Stimulated activated CD4-positive, alpha-beta T cell treated with anti-CD3 and anti-CD28 coated beads, Interleukin-1b, Interleukin-23, amount 100 ng/mL, for 4 hours (primary cell): Measurements from ENCODE around the gene DAPK2.
"Not testable (repeated sequence)": the region's sequence is repeated elsewhere in the genome, so short reads cannot be mapped to it uniquely, and the experiment has no call there.

Experiments
- DNase-seq, 2 donors: peaks; one replicate each; pipeline ENCODE4 v3.0.0-alpha.2; 2020; ENCODE audit warnings: low read depth in 2 of 2

DAPK2 gene

DNA sequence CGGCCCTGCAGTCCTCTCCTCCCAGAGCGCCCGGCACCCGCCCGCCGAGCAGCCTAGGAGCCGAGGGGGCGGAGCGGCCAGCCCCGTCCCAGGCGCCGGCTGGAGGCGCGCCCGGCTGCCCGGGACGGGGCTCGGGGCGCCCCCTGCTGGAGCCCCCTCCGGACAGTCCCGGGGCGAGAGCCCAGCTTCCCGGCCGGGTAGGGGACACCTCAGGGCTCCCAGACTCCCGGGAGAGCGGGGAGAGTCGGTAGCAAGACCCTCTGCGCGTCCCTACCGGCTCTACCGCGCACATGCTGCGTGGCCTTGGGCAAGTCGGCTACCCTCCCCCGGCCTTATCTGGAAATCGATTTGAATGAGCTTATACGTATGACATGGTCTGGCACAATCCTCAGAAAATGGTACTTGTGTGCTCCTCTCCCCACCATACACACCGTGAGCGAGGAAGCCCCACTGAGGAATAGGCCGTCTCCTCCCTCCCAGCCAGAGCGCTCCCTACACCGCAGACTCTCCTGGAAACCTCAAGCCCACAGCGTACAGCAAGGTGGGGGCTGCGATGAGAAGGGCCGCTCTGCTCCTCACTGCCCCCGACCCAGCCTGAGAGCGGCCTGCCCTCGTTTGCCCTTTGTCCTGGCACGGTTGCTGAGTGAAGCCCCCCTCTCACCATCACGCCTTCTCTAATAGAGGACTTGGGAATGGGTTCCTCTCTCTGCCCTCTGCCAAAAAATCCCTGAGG lies at the start of gene DAPK2:
TSS of gene DAPK2 (minus strand) at position 65 of the 733 bp plus-strand sequence. CDS start 6,224 bp downstream, outside the sequence.
- peak; percentile 50 to 68 for DNase-seq

DNA sequence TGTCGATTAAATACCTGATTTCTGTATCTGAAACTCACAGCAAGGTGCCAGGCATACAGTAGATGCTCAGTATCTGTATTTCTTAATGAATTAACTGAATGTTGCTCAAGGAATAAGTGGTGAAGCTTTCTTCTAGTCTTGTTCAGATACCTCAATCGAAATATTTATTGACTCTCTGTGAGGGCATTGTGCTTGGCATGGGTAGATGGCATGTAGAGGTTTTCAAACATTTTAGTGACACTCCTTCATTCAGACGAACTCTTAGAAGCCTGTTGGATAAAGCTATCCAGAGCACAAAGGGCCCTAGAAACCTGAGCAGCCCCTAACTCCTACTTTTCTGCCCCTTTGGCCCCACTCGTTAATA lies 49.1 kb upstream of the DAPK2 start:
- DNase-seq = no peak

DNA sequence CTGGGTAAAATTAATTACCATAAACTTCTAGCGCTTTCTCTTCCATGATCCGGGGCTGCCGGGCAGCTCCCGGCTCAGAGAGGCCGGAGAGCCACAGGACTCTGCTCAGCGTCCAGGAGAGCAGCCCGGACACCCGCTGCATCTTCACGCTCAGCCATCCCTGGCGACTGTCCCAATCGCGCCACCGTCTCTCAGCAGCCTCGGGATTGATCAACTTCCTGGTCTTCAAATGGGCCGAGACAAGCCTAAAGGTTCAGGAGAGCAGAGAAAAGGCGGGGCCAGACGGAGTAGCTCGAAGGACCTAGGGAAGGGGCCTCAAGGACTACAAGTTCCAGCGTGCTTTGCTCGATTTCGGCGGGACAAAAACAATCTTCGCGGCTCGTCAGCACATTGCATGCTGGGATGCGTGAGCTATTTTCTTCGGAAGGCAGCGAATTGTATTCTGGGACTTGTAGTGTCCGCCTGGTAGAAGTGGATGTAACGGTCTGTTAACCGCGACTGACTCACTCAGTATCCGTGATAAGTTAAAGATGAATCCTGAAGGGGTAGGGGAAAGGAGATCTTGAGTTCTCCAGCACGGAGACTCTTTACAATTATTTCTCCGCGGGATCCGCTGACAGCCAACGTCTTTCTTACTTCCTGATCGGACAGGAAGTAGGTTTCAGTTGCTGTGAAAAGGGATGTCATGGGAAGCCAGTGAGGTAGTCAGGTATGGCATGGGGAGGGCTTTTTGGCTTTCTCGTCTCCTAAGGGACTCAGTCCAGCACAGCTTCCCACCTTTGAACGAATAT lies 47.5 kb upstream of the DAPK2 start, which contains the start of gene CIAO2A:
TSS of gene CIAO2A (minus strand) at position 212 of the 791 bp plus-strand sequence. CDS start at position 142, 70 bp downstream.
- peak; percentile 73 to 86 for DNase-seq

DNA sequence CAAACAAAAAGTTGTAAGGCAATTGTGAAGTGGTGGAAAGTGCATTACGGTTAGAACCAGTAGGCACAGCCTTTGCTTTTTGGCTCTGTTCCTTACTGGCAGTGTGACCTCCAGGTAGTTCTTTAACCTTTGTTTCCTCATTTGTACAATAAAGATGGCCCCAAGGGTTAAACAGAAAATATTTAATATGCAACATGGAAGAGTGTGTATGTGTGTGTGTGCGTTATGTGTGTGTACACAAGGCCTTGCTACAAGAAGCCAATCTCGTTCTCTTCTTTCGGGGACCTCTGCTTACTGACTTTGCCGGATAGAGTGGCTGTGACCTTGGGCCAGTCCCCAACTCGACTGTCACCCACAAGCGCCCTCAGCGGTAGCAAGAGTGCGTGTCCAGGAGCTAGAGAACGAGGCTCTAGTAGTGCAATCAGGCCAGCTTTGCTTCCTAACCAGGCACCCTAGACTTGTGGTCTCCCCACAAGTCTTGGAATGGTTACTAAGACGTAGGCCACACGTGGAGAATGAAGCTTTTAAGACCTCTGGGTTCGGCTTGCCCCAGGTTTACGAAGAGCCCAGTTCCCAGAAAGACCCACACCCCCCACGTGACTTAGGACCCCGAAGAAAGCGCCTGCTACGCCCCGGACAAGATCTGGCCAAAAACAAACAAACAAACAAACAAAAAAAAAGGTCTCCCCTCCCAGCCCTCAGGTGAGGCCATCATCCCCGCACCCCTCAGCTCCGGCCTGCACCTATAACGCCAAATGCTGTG lies 46.8 kb upstream of the DAPK2 start:
- peak; percentile 3 to 7 for DNase-seq

DNA sequence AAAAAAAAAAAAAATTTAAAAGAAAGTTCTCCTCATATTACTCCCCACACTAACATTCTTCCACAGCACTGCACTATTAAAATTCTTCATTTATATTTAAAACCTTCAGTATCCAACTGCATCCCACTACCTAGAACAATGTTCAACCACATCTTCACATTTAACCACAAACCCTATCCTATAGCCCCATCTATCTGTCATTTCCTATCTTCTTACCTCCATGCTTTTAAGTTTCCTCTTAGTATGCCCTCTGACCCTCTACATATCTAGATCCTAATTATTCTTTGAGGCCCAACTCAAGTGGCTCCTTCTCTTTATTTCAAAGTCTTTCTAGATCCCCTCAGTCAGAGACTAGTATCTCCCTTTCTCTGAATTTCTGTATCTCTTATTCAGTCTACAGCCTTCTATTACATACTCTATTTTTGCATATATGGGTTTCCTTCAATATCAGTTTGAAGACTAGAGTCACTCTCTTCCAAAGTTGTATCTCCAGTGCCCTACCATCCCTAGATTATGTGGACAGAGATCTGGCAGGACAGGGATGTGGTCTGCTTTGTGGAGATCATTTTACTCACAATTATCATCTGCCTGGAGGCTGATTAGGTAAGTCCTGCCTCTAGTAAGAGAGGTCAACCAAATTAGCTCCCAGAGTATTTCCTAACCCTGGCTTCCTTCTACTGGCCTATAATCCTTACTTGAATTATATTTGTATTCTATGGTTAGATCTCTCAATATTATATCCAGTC lies 46.0 kb upstream of the DAPK2 start:
- DNase-seq = no peak

DNA sequence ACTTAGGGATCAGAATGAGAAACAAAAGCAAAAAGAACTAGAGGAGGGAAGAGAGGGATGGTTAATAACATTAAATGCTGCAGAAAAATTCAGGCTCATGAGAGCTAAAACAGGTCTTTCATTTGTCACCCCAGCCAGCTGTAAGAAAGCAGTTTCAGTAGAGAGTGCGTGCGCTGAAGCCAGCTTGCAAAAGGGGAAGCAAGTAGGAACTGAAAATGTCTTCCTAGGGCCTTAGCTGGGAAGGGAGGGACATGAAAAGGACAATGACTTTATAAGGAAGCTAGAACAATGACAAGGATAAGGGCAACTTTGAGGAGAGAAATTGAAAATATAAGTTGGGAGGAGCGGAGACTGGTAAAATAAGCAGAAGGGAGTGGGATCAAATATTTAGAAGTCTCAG lies 44.2 kb upstream of the DAPK2 start:
- no peak for DNase-seq

DNA sequence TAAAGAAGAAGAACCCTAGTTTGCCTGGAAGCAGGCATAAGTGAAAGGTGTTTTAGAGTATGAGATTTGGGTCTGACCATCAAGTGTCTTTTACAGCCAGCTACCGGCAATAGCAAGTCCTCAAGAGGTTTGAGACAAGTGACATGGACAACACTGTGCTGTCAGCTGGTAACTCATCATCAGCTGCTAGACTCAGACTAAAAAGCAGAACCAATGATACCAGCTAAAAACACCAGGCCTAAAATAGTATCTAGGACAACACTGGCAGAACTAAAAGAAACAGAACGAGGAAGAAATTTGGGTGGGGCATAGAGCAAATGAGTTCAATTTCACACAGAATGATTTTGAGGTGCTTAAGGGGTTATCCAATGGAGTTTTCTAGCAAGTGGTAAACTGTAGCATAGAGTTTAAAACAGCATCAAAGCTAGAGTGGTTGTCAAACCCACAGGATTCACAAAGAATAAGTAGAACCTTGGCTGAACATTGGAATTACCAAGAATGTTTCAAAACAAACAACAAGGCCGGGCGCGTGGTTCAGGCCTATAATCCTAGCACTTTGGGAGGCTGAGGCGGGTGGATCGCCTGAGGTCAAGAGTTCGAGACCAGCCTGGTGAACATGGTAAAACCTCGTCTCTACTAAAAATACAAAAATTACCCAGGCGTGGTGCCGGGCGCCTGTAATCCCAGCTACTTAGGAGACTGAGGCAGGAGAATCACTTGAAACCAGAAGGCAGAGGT lies 43.4 kb upstream of the DAPK2 start:
- no peak for DNase-seq

DNA sequence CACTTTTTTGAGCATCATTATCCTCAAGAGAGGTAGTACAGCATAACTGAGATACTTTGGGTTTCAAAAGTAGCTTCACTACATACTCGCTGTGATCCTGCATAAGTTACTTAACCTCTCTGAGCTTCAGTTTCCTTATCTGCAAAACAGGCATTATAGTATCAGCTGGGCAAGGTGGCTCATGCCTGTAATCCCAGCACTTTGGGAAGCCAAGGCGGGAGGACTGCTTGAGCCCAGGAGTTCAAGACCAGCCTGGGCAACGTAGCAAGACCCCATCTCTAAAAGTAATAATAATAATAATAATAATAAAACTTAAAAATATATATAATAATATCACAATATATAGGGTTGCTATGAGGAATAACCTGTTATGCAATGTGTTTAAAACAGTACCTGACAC lies 36.5 kb upstream of the DAPK2 start:
- no peak for DNase-seq

DNA sequence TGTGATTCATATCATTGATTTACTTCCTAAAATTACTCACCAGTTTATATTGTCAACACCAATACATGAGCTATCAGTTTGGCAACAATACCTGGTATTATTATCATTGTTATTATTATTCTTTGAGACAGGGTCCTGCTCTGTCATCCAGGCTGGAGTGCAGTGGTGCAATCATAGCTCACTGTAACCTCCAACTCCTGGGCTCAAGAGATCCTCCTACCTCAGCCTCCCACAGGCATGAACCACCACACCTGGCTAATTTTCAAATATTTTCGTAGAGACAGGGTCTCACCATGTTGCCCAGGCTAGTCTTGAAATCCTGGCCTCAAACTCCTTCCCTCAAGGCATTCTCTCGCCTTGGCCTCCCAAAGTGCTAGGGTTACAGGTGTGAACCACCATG lies 27.2 kb upstream of the DAPK2 start:
- not testable (repeated sequence) for DNase-seq

DNA sequence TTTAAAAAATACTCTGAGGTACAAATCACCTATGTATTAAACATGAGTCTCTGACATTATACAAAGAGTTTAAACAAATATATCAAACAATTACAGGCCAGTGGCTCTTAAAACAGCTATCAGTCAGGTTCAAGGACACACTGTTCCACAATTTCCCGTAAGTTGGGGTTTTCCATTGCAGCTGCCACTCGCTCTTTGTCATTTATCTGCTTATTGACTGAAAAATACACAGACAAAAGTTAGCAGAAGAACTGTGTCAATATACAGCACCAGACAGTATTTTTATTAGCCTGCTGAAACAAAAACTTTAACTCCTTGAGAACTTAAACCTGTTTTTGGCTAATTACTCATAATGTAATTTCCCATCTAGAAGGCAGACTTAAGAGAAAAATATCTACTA lies 26.5 kb upstream of the DAPK2 start:
- no peak for DNase-seq

DNA sequence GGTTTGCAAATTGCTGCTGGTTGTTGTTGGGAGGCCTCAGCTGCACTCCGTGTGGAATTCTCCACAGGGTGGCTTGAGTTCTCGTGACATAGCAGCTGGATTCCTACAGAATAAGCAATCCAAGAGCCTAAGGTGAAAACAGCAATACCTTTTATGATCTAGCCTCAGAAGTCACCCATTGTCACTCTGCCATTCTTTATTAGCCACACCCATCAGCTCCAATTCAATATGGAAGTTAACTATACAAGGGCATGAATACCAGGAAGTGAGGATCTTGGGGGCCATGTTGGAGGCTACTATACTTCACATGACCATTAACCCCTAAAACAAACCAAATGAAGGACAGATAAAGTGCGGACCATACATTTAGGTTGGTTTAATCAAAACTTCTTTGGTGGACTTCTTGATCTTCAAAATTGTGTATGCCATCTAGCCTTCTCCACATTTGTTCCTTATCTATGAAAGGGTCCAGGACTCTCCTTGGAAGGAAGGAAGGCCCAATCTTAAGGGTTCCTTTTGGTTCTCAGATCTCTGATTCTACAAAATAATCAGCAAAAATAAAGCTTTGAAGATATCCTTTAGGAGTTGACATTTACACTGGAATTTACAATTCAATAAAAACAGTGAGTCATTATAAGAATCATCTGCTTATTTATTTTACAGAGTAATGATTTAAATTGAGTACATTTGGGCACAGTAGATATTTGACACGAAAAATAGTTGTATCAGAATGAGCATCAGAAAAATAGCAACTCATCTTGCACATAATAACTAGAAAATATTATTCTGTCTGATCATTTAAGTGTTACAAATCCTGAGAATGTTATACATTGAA lies 25.9 kb upstream of the DAPK2 start:
- DNase-seq = no peak

DNA sequence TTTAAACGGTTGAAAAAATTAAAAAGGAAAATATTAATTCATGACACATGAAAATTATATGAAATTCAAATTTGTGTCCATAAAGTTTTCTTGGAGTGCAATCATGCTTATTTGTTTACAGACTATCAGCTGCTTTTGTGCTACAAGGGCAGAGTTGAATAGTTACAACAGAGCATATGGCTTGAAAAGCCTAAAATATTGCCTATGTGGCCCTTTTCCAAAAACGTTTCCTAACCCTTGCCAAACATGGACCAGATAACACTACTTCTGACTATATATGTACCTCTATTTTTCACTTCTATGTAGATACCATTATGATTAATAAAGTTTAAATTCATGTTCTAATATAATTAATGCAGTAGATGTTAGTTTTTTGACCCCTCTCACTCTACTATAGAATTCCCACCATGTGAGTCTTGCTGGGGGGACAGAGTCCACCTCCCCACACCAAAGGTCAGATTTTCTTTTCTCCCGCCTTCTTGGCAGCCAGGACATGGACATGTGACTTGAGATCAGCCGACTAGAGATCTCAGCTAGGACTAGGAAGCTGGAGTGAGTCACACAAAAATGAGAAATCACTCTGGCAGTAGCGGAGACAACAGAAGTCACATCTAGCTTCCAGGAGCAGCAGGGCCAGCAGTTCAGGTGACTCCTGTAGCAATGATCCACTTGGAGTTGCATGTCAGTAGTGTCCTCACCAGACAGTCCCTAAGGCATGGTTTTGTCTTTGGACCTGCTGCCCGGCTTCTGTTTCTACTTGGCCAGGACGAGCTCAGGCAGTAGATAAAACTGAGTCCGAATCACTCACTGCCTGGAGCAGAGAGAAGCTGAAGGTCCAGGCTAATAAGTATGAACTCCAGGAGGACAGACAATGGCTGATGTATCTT lies 24.9 kb upstream of the DAPK2 start:
- DNase-seq = no peak

DNA sequence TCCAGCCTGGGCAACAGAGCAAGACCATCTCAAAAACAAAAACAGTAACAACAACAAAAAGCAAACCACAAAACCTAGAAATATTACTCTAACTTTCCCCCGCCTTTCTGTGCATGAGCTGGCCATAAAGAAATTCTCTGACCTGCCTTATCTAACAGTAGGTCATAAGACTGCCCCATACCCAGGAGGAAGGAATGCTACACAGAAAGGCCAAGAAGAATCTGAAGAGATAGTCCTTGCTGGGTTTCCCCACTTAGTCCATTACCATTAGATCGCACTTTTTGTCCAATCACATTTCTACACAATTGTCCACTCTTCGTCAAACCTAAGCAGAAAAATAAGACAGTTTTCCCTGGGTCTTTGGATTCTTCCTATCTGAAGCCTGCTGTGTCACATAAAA lies 23.8 kb upstream of the DAPK2 start:
- DNase-seq = no peak

DNA sequence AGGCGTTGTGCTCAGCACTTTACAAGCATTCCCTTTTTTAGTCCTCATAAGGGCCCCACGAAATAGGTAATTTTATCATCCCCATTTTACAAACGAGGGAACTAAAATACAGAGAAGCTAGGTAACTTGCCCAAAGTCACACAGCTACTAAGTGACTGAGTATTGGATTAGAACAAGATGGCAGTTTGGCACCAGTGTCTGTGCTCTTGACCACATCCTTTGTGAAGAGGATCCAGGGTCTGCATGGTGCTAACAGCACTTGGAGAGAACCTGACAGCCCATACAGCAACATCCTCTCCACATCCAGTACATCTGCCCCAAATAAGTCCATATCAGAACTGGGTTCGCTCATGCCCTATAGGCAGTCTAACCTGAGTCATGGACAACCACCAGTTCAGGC lies 21.8 kb upstream of the DAPK2 start:
- DNase-seq = no peak

DNA sequence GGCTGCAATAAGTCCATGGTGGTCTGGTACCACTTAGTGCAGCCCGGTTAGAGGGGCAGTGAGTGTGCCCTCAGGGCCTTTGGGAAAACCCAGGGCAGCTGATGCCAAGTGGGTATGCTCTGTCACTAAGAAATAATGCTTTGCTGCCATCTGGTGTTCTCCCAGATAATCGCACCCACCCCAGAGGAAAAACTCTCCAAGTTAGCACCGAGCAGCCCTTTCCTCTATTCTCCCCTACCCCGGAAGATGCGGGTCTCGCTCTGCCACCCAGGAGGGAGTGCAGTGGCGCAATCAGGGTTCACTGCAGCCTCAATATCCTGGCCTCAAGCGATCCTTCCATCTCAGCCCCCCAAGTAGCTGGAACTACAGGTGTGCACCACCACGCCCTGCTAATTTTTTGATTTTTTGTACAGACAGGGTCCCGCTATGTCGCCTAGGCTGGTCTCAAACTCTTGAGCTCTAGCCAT lies 21.3 kb upstream of the DAPK2 start:
- peak; percentile 48 to 64 for DNase-seq

DNA sequence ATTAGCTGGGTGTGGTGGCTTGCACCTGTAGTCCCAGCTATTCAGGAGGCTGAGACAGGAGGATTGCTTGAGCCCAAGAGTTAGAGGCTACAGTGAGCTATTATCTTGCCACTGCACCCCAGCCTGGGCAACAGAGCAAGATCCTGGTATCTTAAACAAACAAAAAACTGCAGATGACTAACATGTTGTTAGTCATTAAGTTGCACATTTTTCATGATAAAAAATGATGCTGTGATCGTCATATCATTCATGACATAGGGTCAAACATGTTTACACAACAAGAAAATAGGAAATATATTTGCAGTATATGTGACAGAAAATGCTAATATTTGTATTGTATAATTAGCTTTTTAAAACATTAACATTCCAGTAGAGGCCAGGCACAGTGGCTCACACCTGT lies 20.2 kb upstream of the DAPK2 start:
- no peak for DNase-seq

DNA sequence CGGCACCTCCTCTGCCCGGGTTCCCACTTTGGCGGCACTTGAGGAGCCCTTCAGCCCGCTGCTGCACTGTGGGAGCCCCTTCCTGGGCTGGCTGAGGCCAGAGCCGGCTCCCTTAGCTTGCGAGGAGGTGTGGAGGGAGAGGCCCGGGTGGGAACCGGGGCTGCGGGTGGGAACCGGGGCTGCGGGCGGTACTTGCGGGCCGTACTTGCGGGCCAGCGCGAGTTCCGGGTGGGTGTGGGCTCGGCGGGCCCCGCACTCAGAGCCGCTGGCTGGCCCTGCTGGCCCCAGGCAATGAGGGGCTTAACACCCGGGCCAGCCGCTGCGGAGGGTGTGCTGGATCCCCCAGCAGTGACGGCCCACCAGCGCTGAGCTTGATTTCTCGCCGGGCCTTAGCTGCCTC lies 14.4 kb upstream of the DAPK2 start:
- no peak for DNase-seq

DNA sequence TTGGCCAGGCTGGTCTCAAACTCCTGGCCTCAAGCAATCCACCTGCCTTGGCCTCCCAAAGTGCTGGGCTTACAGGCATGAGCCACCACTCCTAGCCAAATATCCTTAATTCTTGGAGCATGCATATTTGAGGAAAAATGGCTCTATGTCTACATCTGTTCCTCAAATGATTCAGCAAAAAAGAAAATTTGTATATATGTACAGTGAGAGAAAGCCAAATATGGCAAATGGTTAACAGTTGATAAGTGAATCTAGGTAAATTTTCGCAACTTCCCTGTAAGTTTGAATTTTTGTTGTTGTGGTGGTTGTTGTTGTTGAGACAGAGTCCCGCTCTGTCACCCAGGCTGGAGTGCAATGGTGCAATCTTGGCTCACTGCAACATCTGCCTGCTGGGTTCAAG lies 12.8 kb upstream of the DAPK2 start:
- not testable (repeated sequence) for DNase-seq

DNA sequence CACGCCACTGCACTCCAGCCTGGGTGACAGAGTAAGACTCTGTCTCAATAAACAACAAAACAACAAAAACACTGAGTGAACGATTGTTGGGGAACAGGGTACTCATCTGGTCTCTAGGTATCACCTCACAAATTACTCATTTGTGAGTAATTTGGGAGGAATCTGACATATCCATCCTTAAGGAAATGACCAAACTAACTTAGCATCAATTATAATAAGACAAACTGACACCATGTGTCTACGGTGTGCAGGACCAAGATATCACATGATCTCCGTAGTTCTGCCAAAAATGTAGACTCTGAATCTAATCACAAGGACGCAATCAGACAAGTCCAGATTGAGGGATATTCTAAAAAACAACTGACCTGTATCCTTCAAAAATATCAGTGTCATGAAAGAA lies 12.0 kb upstream of the DAPK2 start:
- no peak for DNase-seq
